NCI-H2107 (cell line): Measurements from ENCODE around the gene IFT57.
"Not testable (repeated sequence)": the region's sequence is repeated elsewhere in the genome, so short reads cannot be mapped to it uniquely, and the experiment has no call there.

Experiments used
- DNase-seq: peaks from one replicate; lab custom pipeline; 2025; lab: John Stamatoyannopoulos, UW

Gene IFT57

DNA sequence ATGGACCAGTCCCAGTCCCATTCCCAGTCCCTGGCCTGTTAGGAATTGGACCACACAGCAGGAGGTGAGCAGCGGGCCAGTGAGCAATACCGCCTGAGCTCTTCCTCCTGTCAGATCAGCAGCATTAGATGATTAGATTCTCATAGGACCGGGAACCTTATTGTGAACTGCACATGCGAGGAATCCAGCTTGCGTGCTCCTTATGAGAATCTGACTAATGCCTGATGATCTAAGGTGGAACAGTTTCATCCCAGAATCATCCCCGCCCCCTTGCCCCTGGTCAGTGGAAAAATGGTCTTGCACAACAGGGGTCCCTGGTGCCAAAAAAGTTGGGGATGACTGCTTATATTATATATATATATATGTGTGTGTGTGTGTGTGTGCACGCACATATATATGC is 63.1 kb downstream of the IFT57 start:
- no peak for DNase-seq

- no peak for DNase-seq
Observed at GRCh38 chr3:108158251-108158650, 64.0 kb downstream of the IFT57 start.

- no peak for DNase-seq
Observed at GRCh38 chr3:108157273-108157672, 65.0 kb downstream of the IFT57 start.

- DNase-seq, result no peak
Observed at GRCh38 chr3:108156312-108156853, 65.8 kb downstream of the IFT57 start.

DNA sequence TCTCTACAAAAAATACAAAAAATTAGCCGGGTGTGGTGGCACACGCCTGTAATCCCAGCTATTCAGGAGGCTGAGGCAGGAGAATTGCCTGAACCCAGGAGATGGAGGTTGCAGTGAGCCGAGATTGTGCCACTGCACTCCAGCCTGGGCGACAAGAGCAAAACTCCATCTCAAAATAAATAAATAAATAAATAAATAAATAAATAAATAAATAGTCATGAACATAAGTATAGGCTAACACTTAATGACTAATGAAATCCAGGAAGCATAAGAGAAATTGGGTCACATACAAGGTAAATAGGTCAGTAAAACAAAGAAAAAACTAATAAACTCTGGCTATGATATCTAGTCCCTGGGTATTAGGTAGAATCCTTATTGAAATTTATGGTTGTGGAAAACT is 66.6 kb downstream of the IFT57 start:
- not testable (repeated sequence) for DNase-seq

GRCh38 chr3:108153451-108153981 is 68.7 kb downstream of the IFT57 start:
- no peak for DNase-seq

- no peak for DNase-seq
Observed at GRCh38 chr3:108152274-108152673, 70.0 kb downstream of the IFT57 start.

GRCh38 chr3:108150200-108150599 is 72.0 kb downstream of the IFT57 start:
- DNase-seq, result no peak

DNA sequence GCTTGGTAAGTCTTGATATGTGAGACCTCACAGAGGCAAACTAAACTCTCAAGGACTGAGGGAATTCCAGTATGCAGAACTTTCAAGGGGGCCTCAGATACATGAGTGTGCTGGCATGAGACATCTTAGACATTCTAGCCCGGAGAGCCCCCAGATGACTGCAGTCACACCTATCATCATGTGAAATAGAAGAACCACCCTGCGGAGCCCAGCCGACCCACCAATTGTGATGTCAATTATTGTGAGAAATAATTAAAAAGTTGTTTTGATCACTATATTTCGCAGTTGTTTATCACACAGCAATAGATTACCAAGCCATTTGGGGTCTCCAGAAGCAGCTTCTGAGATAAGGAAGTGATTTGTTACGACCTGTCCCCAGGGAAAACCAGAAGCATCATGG is 76.1 kb downstream of the IFT57 start:
- DNase-seq, result no peak

DNA sequence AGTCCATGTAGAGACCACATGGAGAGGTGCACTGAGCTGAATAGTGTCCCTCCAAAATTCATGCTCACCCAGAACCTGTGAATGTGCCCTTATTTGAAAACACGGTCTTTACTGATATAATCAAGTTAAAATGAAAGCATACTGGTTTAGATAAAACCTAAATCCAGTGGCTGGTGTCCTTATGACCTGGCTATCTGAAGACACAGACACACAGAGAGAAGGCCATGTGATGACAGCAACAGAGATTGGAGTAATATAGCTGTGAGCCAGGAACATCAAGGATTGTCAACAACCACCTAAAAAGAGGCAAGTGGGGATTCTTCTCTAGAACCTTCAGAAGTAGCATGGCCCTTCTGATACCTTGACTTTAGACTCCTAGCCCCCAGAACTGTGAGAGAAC is 76.6 kb downstream of the IFT57 start:
- DNase-seq, result no peak

DNA sequence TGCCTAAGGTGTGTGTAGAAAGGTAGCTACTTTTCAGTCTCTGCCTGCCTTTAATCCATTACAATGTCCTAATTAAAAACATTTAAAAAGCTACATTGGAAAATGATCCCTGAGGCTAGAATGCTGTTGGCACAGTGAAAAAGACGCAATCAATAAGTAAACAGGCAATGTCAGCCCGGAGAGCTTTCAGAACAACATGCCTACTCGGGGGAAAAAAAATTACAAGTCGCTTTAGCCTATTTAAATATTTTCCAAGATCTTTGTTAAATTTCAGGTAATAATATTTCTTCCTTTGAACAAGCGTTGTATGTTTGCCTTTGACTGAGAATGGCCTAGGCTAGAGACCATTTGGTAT is 84.8 kb downstream of the IFT57 start:
- no peak for DNase-seq

DNA sequence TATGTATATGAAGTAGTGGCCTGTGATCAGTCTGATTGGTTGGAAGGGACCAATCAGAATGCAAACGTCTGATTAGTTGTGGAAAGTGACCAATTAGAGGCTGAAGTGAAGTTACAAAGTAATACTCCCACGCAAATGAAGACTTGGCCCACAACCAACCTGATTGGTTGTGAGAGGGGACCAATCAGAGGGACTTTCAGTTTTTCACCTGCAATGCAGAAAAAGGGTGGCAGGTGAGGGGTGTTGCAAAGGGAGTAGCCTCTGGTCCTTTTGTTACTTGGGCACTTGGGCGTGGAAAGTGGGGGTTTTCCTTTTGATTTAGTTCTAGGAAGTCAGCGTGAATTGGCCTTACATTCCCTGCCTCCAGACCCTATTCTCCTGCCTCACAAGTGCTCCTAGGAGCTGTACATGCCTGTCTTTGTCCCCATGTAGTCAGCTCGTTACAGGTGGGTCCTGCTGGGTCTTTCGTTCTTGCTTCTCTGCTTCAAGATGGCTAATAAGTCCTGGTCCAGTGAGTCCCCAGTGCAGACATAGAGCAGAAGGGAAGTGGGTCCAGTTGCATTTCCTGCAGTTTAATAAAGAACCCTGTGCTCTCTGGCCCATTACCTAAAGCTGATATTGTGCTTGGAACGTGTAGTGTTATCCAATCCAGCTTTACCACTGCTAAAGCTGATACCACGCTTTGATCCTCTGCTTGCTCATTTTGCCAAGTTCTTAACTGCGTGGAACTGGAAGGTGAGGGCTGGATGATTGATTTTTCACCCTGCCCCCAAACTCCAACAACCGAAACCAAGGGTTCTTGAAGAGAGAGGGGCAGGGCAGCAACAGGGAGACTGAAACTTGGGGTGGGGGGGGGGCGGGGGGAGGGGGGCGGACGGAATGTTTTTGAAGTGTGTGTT is 85.4 kb downstream of the IFT57 start:
- DNase-seq, result no peak

GRCh38 chr3:108134555-108134880 is 87.7 kb downstream of the IFT57 start:
- no peak for DNase-seq

GRCh38 chr3:108133858-108134554 is 88.2 kb downstream of the IFT57 start:
- no peak for DNase-seq

GRCh38 chr3:108133048-108133369 is 89.2 kb downstream of the IFT57 start:
- DNase-seq, result no peak

DNA sequence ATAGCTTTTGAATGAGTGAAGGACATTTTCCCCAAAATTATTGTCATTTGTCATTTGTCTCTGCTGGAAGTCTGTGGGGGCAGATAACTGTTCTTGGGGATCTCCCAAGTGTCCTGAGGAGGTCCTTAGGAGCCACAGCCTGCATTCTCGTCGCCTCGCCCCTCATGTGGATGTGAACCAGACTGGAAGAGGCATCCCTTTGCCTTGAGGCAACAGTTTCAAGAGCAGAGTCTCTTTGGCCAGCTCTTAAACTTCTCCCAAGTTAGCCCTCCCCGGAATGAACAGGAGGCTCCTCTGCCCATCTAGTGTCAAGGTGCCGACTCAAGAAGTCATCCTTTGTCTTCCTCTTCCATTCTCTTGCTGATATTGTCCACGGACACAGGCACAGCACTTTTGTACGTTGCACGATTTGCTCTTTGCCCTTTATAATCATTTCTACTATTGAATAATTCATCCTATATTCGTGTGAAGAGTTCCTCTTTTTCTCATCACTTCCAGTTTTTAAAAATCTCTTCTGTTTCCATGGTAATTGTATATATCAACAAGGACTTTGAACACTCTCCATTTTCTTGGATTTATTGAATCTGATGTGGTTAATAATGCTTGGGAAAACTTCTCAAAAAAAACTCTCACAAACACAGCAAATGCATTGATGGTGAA is 90.6 kb downstream of the IFT57 start:
- no peak for DNase-seq

DNA sequence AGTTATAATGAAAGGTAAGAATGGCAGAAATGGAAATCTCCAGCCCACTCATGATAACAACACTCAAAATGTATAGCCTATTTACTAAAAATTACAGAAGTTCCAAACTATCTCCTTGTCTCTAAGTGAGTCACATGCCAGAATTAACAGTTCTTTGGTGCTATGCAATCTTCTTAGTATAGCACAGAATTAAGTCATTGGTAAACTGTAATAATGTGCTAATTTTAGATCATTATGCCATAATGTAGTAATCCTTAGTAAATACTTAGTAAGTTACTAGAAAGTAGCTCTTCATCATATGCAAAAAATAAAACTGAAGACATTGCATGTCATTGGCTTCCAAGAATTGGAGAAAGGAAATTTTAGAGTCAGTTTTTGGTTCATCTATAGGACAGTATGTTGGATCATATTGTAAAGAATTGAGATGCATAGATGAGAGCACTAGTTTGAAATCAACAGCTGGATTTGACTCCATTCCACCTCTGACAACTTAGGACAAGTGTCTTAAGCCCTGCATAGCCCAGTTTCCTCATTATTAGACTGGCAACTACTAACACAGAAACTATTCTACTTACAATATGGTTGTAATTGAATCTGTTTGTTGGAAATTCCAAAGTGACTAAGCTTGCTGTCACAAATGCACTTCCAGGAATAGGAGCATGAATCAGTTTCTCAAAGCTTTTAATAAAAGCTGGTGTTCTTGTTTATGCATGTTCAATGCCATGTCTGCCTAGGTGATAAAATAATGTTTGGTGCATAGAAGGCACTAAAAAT is 91.3 kb downstream of the IFT57 start:
- no peak for DNase-seq

GRCh38 chr3:108130236-108130635 is 92.0 kb downstream of the IFT57 start:
- no peak for DNase-seq

GRCh38 chr3:108127301-108127988 is 94.8 kb downstream of the IFT57 start:
- DNase-seq, result no peak

DNA sequence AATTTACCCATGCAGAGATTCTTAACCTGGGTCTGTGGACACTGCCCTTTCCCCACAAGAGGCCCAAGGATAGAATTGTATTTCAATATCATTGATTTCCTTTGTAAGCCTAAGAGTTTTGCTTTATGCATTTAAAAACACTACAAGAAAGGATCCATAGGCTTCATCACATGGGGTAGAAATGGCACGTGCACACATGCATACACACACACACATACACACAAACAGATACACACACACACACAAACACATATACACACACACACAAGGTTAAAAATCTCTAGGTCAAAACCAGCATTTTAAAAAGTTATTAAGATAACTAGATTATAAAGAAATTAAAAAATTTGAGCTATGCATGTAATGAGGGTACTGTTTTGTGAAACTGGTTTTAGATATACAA is 95.9 kb downstream of the IFT57 start:
- DNase-seq, result no peak

GRCh38 chr3:108125550-108126071 is 96.6 kb downstream of the IFT57 start:
- DNase-seq, result peak; percentile 64
